HEK293 (cell line): Measurements from ENCODE around the gene KIFBP.

Experiments used
- BCL11A ChIP-seq: fragments of 450-650 bp; formaldehyde crosslinking; IDR thresholded peaks from 2 replicates; pipeline ENCODE4 v1.5.1; 2016; ENCODE audit warnings: low read depth, missing biosample characterization, missing genetic modification characterization
- KLF1 ChIP-seq: fragments of 450-650 bp; formaldehyde crosslinking; IDR thresholded peaks from 2 replicates; pipeline ENCODE4 v1.5.1; 2016; ENCODE audit warnings: missing biosample characterization, missing genetic modification characterization
- TCF7L2 ChIP-seq: IDR thresholded peaks from 2 replicates; pipeline ENCODE4 v1.6.1; 2011; ENCODE audit warnings: low read depth, mild to moderate bottlenecking, inconsistent platforms, low read length, moderate library complexity, borderline replicate concordance
- YY1 ChIP-seq: fragments of 450-650 bp; formaldehyde crosslinking; IDR thresholded peaks from 2 replicates; pipeline ENCODE4 v1.5.1; 2018; ENCODE audit warnings: missing biosample characterization, missing genetic modification characterization
- ZNF121 ChIP-seq: fragments of 450-650 bp; formaldehyde crosslinking; IDR thresholded peaks from 2 replicates; pipeline ENCODE4 v1.5.1; 2016; ENCODE audit warnings: missing biosample characterization, missing genetic modification characterization
- ZNF184 ChIP-seq: fragments of 450-650 bp; IDR thresholded peaks from 2 replicates; pipeline ENCODE4 v1.5.1; 2018; ENCODE audit warnings: missing biosample characterization, mild to moderate bottlenecking, missing genetic modification characterization
- ZNF433 ChIP-seq: fragments of 450-650 bp; formaldehyde crosslinking; IDR thresholded peaks from 2 replicates; pipeline ENCODE4 v1.5.1; 2016; ENCODE audit warnings: missing biosample characterization, missing genetic modification characterization, low read depth
- ZNF529 ChIP-seq: fragments of 450-650 bp; formaldehyde crosslinking; IDR thresholded peaks from 2 replicates; pipeline ENCODE4 v1.5.1; 2017; ENCODE audit warnings: missing genetic modification characterization, missing biosample characterization; ENCODE audit not compliant: insufficient replicate concordance
- ZNF561 ChIP-seq: fragments of 450-650 bp; IDR thresholded peaks from 2 replicates; pipeline ENCODE4 v1.5.1; 2018; ENCODE audit warnings: missing biosample characterization, missing genetic modification characterization, borderline replicate concordance
- TF ChIP-seq, protein P1 (sequence below): fragments of 450-650 bp; formaldehyde crosslinking; IDR thresholded peaks from 2 replicates; pipeline ENCODE4 v1.5.1; 2016; ENCODE audit warnings: missing biosample characterization, missing genetic modification characterization
- TF ChIP-seq, protein P2 (sequence below): fragments of 450-650 bp; formaldehyde crosslinking; IDR thresholded peaks from 2 replicates; pipeline ENCODE4 v1.5.1; 2016; ENCODE audit warnings: missing biosample characterization, missing genetic modification characterization
- TF ChIP-seq, protein P3 (sequence below): fragments of 450-650 bp; formaldehyde crosslinking; IDR thresholded peaks from 2 replicates; pipeline ENCODE4 v1.5.1; 2016; ENCODE audit warnings: missing biosample characterization, missing genetic modification characterization
- TF ChIP-seq, protein P4 (sequence below): fragments of 450-650 bp; IDR thresholded peaks from 2 replicates; pipeline ENCODE4 v1.5.1; 2018; ENCODE audit warnings: missing biosample characterization, missing genetic modification characterization
- TF ChIP-seq, protein P5 (sequence below): fragments of 450-650 bp; formaldehyde crosslinking; IDR thresholded peaks from 2 replicates; pipeline ENCODE4 v1.5.1; 2016; ENCODE audit warnings: missing biosample characterization, missing genetic modification characterization, low read depth

DNA sequence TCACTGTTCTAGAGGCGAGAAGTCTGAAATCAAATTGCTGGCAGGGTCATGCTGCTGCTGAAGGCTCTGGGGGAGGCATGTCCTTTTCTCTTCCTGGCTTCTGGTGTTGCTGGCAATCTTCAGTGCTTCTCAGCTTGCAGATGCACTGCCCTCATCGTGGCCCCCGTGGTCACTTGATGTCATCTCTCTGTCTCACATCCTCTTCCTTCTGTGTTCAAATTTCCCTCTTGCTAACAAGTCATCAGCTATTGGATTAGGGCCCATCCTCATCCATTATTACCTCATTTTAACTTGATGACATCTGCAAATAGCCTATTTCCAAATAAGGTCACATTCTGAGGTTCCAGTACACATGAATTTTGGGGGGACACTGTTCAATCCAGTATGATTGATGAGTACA lies 62.7 kb downstream of the KIFBP start:
- TF ChIP-seq, protein P1, sequence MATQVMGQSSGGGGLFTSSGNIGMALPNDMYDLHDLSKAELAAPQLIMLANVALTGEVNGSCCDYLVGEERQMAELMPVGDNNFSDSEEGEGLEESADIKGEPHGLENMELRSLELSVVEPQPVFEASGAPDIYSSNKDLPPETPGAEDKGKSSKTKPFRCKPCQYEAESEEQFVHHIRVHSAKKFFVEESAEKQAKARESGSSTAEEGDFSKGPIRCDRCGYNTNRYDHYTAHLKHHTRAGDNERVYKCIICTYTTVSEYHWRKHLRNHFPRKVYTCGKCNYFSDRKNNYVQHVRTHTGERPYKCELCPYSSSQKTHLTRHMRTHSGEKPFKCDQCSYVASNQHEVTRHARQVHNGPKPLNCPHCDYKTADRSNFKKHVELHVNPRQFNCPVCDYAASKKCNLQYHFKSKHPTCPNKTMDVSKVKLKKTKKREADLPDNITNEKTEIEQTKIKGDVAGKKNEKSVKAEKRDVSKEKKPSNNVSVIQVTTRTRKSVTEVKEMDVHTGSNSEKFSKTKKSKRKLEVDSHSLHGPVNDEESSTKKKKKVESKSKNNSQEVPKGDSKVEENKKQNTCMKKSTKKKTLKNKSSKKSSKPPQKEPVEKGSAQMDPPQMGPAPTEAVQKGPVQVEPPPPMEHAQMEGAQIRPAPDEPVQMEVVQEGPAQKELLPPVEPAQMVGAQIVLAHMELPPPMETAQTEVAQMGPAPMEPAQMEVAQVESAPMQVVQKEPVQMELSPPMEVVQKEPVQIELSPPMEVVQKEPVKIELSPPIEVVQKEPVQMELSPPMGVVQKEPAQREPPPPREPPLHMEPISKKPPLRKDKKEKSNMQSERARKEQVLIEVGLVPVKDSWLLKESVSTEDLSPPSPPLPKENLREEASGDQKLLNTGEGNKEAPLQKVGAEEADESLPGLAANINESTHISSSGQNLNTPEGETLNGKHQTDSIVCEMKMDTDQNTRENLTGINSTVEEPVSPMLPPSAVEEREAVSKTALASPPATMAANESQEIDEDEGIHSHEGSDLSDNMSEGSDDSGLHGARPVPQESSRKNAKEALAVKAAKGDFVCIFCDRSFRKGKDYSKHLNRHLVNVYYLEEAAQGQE (tag by site-specific recombination) = no peak
- TF ChIP-seq, protein P2, sequence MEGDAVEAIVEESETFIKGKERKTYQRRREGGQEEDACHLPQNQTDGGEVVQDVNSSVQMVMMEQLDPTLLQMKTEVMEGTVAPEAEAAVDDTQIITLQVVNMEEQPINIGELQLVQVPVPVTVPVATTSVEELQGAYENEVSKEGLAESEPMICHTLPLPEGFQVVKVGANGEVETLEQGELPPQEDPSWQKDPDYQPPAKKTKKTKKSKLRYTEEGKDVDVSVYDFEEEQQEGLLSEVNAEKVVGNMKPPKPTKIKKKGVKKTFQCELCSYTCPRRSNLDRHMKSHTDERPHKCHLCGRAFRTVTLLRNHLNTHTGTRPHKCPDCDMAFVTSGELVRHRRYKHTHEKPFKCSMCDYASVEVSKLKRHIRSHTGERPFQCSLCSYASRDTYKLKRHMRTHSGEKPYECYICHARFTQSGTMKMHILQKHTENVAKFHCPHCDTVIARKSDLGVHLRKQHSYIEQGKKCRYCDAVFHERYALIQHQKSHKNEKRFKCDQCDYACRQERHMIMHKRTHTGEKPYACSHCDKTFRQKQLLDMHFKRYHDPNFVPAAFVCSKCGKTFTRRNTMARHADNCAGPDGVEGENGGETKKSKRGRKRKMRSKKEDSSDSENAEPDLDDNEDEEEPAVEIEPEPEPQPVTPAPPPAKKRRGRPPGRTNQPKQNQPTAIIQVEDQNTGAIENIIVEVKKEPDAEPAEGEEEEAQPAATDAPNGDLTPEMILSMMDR (tag by site-specific recombination) = no peak
- TF ChIP-seq ZNF184 (tag by site-specific recombination) (no peak), TCF7L2 (no peak), ZNF561 (tag by site-specific recombination) (no peak), BCL11A (tag by site-specific recombination) (no peak), ZNF433 (tag by site-specific recombination) (no peak), ZNF529 (no peak), KLF1 (tag by site-specific recombination) (no peak), ZNF121 (tag by site-specific recombination) (no peak), YY1 (tag by site-specific recombination) (no peak)
- TF ChIP-seq, protein P3, sequence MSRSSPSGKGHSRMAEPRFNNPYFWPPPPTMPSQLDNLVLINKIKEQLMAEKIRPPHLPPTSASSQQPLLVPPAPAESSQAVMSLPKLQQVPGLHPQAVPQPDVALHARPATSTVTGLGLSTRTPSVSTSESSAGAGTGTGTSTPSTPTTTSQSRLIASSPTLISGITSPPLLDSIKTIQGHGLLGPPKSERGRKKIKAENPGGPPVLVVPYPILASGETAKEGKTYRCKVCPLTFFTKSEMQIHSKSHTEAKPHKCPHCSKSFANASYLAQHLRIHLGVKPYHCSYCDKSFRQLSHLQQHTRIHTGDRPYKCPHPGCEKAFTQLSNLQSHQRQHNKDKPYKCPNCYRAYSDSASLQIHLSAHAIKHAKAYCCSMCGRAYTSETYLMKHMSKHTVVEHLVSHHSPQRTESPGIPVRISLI (tag by site-specific recombination) = no peak
- TF ChIP-seq, protein P4, sequence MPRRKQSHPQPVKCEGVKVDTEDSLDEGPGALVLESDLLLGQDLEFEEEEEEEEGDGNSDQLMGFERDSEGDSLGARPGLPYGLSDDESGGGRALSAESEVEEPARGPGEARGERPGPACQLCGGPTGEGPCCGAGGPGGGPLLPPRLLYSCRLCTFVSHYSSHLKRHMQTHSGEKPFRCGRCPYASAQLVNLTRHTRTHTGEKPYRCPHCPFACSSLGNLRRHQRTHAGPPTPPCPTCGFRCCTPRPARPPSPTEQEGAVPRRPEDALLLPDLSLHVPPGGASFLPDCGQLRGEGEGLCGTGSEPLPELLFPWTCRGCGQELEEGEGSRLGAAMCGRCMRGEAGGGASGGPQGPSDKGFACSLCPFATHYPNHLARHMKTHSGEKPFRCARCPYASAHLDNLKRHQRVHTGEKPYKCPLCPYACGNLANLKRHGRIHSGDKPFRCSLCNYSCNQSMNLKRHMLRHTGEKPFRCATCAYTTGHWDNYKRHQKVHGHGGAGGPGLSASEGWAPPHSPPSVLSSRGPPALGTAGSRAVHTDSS = no peak
- TF ChIP-seq, protein P5, sequence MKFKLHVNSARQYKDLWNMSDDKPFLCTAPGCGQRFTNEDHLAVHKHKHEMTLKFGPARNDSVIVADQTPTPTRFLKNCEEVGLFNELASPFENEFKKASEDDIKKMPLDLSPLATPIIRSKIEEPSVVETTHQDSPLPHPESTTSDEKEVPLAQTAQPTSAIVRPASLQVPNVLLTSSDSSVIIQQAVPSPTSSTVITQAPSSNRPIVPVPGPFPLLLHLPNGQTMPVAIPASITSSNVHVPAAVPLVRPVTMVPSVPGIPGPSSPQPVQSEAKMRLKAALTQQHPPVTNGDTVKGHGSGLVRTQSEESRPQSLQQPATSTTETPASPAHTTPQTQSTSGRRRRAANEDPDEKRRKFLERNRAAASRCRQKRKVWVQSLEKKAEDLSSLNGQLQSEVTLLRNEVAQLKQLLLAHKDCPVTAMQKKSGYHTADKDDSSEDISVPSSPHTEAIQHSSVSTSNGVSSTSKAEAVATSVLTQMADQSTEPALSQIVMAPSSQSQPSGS (tag by site-specific recombination) = no peak
